HCEC 1CT (cell line): ENCODE results near the gene GPN3.
A peak's percentile ranks its signal among the peaks of the same experiment; 100 is the strongest.
"Not testable (repeated sequence)": the region's sequence is repeated elsewhere in the genome, so short reads cannot be mapped to it uniquely, and the experiment has no call there.

ENCODE experiments used
- DNase-seq: peaks from one replicate; pipeline ENCODE4 v3.0.0-alpha.2; 2017

GPN3 gene

GRCh38 chr12:110468214-110469048, at the start of gene GPN3, which contains the start of gene FAM216A:
Gene GPN3 (minus strand): TSS chr12:110468257. CDS start chr12:110468203, 54 bp downstream.
Gene FAM216A (plus strand): TSS chr12:110468845. CDS start chr12:110468876, 31 bp downstream.
- peak; percentile 98 for DNase-seq

GRCh38 chr12:110516995-110517394, 48.9 kb upstream of the GPN3 start:
- no peak for DNase-seq

GRCh38 chr12:110514363-110514762, 46.3 kb upstream of the GPN3 start:
- no peak for DNase-seq

- DNase-seq = no peak
These were observed 45.8 kb upstream of the GPN3 start for GRCh38 chr12:110513842-110514241.

GRCh38 chr12:110508071-110508586, 40.1 kb upstream of the GPN3 start:
- DNase-seq = no peak

- DNase-seq = no peak
These were observed 37.3 kb upstream of the GPN3 start for GRCh38 chr12:110505332-110505731.

- no peak for DNase-seq
These were observed 35.4 kb upstream of the GPN3 start for GRCh38 chr12:110503432-110503831.

- peak; percentile 98 for DNase-seq
These were observed 34.0 kb upstream of the GPN3 start, which contains the start of the genes RAD9B and VPS29 for GRCh38 chr12:110501752-110502738. Gene RAD9B (plus strand): TSS chr12:110502331. CDS start chr12:110502338, 7 bp downstream. Gene VPS29 (minus strand): TSS chr12:110502111. CDS start chr12:110502051, 60 bp downstream.

GRCh38 chr12:110501399-110501751, 33.3 kb upstream of the GPN3 start:
- DNase-seq = peak; percentile 54

GRCh38 chr12:110498984-110499706, 31.1 kb upstream of the GPN3 start:
- peak; percentile 57 for DNase-seq

GRCh38 chr12:110475426-110475825, 7.4 kb upstream of the GPN3 start:
- DNase-seq = no peak

- no peak for DNase-seq
These were observed 227 bp downstream of the GPN3 start for GRCh38 chr12:110467847-110468213.

- DNase-seq = no peak
These were observed 1.3 kb downstream of the GPN3 start for GRCh38 chr12:110466791-110467190.

- not testable (repeated sequence) for DNase-seq
These were observed 2.3 kb downstream of the GPN3 start for GRCh38 chr12:110465765-110466164.

- DNase-seq = no peak
These were observed 3.0 kb downstream of the GPN3 start for GRCh38 chr12:110465024-110465423.

GRCh38 chr12:110461189-110461588, 6.9 kb downstream of the GPN3 start:
- not testable (repeated sequence) for DNase-seq

- no peak for DNase-seq
These were observed 9.3 kb downstream of the GPN3 start for GRCh38 chr12:110458756-110459155.

- DNase-seq = no peak
These were observed 14.3 kb downstream of the GPN3 start for GRCh38 chr12:110453569-110454296.

- no peak for DNase-seq
These were observed 16.8 kb downstream of the GPN3 start for GRCh38 chr12:110451263-110451662.

GRCh38 chr12:110449799-110450497, 18.1 kb downstream of the GPN3 start, which contains the start of gene ARPC3:
Gene ARPC3 (minus strand): TSS chr12:110450337. CDS start chr12:110450260, 77 bp downstream.
- peak; percentile 100 for DNase-seq

- DNase-seq = no peak
These were observed 23.6 kb downstream of the GPN3 start for GRCh38 chr12:110444455-110444854.
